ENCODE data around the gene UBE2D2. TPM values are rescaled to one million over a fixed set of nuclear protein-coding genes. Genes with fewer than 3 reads are reported as not detected.

UBE2D2 gene
- total and polyA plus RNA-seq, 2 donors (not counting 1 experiment from before 2014, with no cell fraction given), result 64.3 to 168 TPM

DNA sequence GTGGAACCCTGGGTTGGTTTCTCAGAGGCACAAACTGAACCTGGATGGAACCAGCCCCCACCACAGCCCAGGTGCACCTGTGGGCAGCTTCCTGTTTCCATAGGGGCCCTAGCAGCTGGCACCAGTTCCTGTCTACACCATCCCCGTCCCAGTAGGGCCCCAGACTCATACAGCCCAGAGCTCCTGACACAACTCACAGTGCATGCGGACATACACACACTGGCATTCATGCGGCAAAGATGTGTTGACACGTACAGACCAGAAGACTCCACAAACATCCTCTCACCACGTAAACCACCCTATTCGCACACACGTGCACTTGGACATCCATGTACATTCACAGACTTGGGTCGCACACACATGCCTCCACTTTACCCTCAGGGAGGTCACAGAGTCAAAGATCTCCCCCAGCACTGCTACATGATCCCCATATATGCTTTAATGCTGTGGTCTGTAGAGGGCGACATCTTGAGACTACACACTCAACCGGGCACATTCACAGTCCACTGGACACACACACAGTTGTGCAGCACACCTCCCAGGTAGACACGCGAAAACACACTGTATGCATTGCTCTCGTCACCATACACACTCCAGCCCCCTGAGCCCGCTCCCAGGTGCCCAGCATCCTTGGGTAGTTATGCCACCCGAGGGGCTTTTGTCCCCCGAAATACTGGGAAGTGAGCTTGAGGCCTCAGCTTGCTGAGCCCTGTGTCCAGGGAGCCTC is 109.4 kb downstream of the UBE2D2 start:
- Histone ChIP-seq H3K36me3 (replicated peaks in 1 of 2; ENCODE audit: control extremely low read depth in 1 of 2, control insufficient read depth in 1 of 2, extremely low read depth in 1 of 2, insufficient read depth in 2 of 2, low read length in 1 of 2) (peaks cover 0 to 31% of the 10 kb centered on the region in 2 experiments), H3K4me1 (ENCODE audit: control insufficient read depth in 2 of 2, insufficient read depth in 2 of 2, low read length in 2 of 2) (peaks cover 88 to 98% of the 10 kb centered on the region in 2 donors), H3K4me3 (ENCODE audit: control extremely low read depth in 1 of 5, extremely low read depth in 1 of 5, insufficient read depth in 1 of 5, low read depth in 2 of 5, low read length in 4 of 5) (peak overlapping the region in 4 of 5 experiments; percentile 40 to 71 (median 52)), H3K79me2 (ENCODE audit: control insufficient read depth, insufficient read depth, low read length) (peaks cover 100% of the 10 kb centered on the region), H2AFZ (ENCODE audit: insufficient read depth, low read depth, low read length, poor library complexity, severe bottlenecking) (no peak overlapping the region), H4K20me1 (ENCODE audit: control insufficient read depth, insufficient read depth, low read length, poor library complexity, severe bottlenecking) (peaks cover 95% of the 10 kb centered on the region), H3K4me2 (replicated peaks; ENCODE audit: low read depth, low read length, poor library complexity, severe bottlenecking) (peak overlapping the region; percentile 94), H3K9ac (ENCODE audit: low read length) (peak overlapping the region; percentile 70), H3K27ac (ENCODE audit: low read length in 2 of 2) (peak overlapping the region; percentile 89 to 90), H3K27me3 (replicated peaks in 1 of 4; ENCODE audit: control extremely low read depth in 1 of 4, control insufficient read depth in 3 of 4, insufficient read depth in 4 of 4, low read length in 3 of 4) (no peaks in the 10 kb centered on the region), H3K9me3 (ENCODE audit: control extremely low read depth in 1 of 3, control insufficient read depth in 2 of 3, insufficient read depth in 1 of 3, low read length in 2 of 3) (no peaks in the 10 kb centered on the region)
- Mint-ChIP-seq H3K27ac (peak overlapping the region; percentile 95), H3K4me1 (peaks cover 88% of the 10 kb centered on the region), H3K9me3 (ENCODE audit: insufficient read depth) (no peaks in the 10 kb centered on the region), H3K27me3 (no peaks in the 10 kb centered on the region), H3K4me3 (peak overlapping the region; percentile 86)
- TF ChIP-seq, protein P1, sequence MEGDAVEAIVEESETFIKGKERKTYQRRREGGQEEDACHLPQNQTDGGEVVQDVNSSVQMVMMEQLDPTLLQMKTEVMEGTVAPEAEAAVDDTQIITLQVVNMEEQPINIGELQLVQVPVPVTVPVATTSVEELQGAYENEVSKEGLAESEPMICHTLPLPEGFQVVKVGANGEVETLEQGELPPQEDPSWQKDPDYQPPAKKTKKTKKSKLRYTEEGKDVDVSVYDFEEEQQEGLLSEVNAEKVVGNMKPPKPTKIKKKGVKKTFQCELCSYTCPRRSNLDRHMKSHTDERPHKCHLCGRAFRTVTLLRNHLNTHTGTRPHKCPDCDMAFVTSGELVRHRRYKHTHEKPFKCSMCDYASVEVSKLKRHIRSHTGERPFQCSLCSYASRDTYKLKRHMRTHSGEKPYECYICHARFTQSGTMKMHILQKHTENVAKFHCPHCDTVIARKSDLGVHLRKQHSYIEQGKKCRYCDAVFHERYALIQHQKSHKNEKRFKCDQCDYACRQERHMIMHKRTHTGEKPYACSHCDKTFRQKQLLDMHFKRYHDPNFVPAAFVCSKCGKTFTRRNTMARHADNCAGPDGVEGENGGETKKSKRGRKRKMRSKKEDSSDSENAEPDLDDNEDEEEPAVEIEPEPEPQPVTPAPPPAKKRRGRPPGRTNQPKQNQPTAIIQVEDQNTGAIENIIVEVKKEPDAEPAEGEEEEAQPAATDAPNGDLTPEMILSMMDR (IDR thresholded peaks at IDR 0.05), result peak; percentile 47
- TF ChIP-seq EZH2 (IDR thresholded peaks at IDR 0.05; ENCODE audit: borderline replicate concordance, insufficient read depth, low read depth, low read length, poor library complexity, severe bottlenecking), result no peak
- WGBS (ENCODE audit: insufficient coverage), result 1% methylated on average over 12 of the region's 16 CpGs
- ChIA-PET POLR2A (interaction anchor here (0.6 to 9.7 kb wide), 17 partner anchors 10 to 376 kb away, joined by 3 to 266 read pairs (median 6); partner anchors contain the start of genes CXXC5 and MZB1), CTCF (interaction anchor here (0.7 to 11.4 kb wide), 20 partner anchors 9 to 248 kb away, joined by 3 to 215 read pairs (median 4); partner anchors contain the start of gene CXXC5)
- peak; percentile 89 for DNase-seq
- intact Hi-C loops (cut with micrococcal nuclease), result loop anchor here (1.0 to 2.0 kb wide), 7 partner anchors 9 to 95 kb away; no protein-coding TSS in a partner anchor
- ATAC-seq (ENCODE audit: low read depth), result peak; percentile 69

Measured in B cell (primary cell).